GM21381 (cell line): ENCODE results near the gene SDK1.
"Not testable (repeated sequence)": the region's sequence is repeated elsewhere in the genome, so short reads cannot be mapped to it uniquely, and the experiment has no call there.

Source experiments
- ATAC-seq: cut with Tn5 transposase; IDR thresholded peaks from one replicate; pipeline ENCODE4 v1.9.1; 2021; ENCODE audit warnings: mild to moderate bottlenecking, moderate library complexity; ENCODE audit not compliant: unreplicated experiment

The SDK1 gene

GRCh38 chr7:4203626-4204512 is 902.8 kb downstream of the SDK1 start:
- no peak for ATAC-seq

- ATAC-seq: no peak
Observed at GRCh38 chr7:4204513-4205165, 903.6 kb downstream of the SDK1 start.

GRCh38 chr7:4205828-4206227 is 904.8 kb downstream of the SDK1 start:
- ATAC-seq: no peak

- no peak for ATAC-seq
Observed at GRCh38 chr7:4207011-4207410, 906.0 kb downstream of the SDK1 start.

GRCh38 chr7:4208086-4208485 is 907.0 kb downstream of the SDK1 start:
- ATAC-seq: no peak

- ATAC-seq: no peak
Observed at GRCh38 chr7:4208586-4208985, 907.5 kb downstream of the SDK1 start.

- no peak for ATAC-seq
Observed at GRCh38 chr7:4209126-4209525, 908.1 kb downstream of the SDK1 start.

GRCh38 chr7:4209966-4210365 is 908.9 kb downstream of the SDK1 start:
- no peak for ATAC-seq

- ATAC-seq: no peak
Observed at GRCh38 chr7:4210821-4211220, 909.8 kb downstream of the SDK1 start.

GRCh38 chr7:4211261-4211660 is 910.2 kb downstream of the SDK1 start:
- no peak for ATAC-seq

GRCh38 chr7:4212376-4212775 is 911.3 kb downstream of the SDK1 start:
- ATAC-seq: no peak

GRCh38 chr7:4214291-4215155 is 913.5 kb downstream of the SDK1 start:
- no peak for ATAC-seq

GRCh38 chr7:4215176-4215720 is 914.2 kb downstream of the SDK1 start:
- no peak for ATAC-seq

GRCh38 chr7:4216016-4216415 is 915.0 kb downstream of the SDK1 start:
- no peak for ATAC-seq

GRCh38 chr7:4217126-4217660 is 916.1 kb downstream of the SDK1 start:
- not testable (repeated sequence) for ATAC-seq

- no peak for ATAC-seq
Observed at GRCh38 chr7:4218481-4218880, 917.4 kb downstream of the SDK1 start.

- no peak for ATAC-seq
Observed at GRCh38 chr7:4220011-4220410, 919.0 kb downstream of the SDK1 start.

GRCh38 chr7:4221043-4221442 is 920.0 kb downstream of the SDK1 start:
- ATAC-seq: no peak

- no peak for ATAC-seq
Observed at GRCh38 chr7:4222676-4223075, 921.6 kb downstream of the SDK1 start.

- no peak for ATAC-seq
Observed at GRCh38 chr7:4225361-4225771, 924.3 kb downstream of the SDK1 start.
